ENCODE measurements around the gene TRIM33. TPM values are rescaled to one million over a fixed set of nuclear protein-coding genes. Genes with fewer than 3 reads are reported as not detected.
"Not testable (repeated sequence)": the region's sequence is repeated elsewhere in the genome, so short reads cannot be mapped to it uniquely, and the experiment has no call there.

Gene TRIM33
- polyA plus RNA-seq, 4 donors = 40.4 to 66.2 (median 54.8) TPM

GRCh38 chr1:114431026-114431425 lies 80.0 kb downstream of the TRIM33 start:
- no peak for DNase-seq (ENCODE audit: low read depth in 4 of 4, low spot score in 3 of 4)

DNA sequence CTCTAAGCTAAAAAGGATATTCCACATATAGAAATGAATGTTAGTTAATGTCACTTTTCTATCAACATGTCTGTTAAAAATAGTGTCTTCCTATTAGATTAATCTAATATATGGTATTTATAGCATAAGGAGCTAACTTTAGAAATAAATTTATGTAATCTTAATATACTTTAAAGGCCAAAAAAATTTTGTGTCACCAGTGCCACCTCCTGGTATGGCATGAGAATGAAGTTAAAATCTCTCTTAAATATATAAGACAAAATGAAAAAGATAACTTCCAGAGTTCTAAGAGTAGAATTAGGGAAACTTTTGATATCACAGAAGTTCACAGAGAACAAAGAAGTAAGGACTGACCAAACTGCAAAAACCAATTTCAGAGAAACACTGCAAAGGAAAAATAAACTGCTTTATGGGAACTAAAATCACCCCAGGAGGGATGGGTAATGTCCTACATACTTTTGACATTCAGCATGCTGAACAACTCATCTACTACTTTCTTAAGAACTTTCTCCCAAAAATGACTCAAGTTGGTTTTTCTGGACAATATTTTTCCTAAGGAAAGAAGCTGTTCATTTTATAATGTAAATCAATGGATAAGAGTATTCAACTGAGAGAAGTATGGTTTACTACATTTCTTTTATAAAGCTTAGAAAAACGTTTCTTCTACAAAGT lies 82.8 kb downstream of the TRIM33 start:
- DNase-seq (ENCODE audit: low read depth in 4 of 4, low spot score in 3 of 4) = no peak

DNA sequence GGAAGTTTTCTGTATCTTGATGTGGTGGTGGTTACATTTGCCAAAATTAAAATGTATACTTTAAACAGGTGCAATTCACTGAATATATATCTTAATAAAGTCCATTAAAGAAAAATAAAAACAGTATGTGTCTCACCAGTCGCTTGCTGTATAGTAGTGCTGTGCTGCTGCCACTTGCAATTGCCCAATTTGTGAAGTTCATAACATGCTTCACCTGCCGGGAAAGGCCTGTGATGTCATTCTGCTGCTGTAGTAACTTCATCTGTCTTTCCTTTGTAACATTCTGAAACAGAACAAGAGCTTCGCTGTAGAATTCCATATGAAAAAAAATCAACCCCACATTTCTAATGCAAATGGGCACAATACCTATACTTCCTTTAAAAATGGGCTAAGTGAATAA lies 83.4 kb downstream of the TRIM33 start:
- no peak for DNase-seq (ENCODE audit: low read depth in 4 of 4, low spot score in 3 of 4)

GRCh38 chr1:114423455-114423854 lies 87.5 kb downstream of the TRIM33 start:
- DNase-seq (ENCODE audit: low read depth in 4 of 4, low spot score in 3 of 4) = no peak

- DNase-seq (ENCODE audit: low read depth in 4 of 4, low spot score in 3 of 4) = not testable (repeated sequence)
These were observed 92.1 kb downstream of the TRIM33 start for GRCh38 chr1:114418948-114419347.

GRCh38 chr1:114397601-114398000 lies 113.4 kb downstream of the TRIM33 start:
- no peak for DNase-seq (ENCODE audit: low read depth in 4 of 4, low spot score in 3 of 4)

GRCh38 chr1:114395863-114396262 lies 115.1 kb downstream of the TRIM33 start:
- DNase-seq (ENCODE audit: low read depth in 4 of 4, low spot score in 3 of 4) = no peak

DNA sequence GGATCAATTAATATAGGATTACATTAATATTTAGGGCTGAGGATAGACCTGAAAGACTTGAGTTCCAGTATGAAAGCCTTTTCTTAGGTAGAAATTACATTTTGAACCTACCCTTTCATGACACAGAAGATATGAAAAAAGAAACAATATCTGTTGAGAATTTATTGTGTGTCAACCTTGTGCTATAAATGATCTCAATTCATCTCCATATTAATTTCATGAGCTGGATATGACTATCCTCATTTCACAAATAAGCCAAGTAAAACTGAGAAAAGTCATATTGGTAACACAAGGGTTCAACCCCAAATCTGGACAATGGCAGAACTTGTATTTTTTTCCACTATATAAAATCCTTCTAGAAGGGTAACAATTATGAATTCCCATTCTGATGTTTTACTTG lies 120.0 kb downstream of the TRIM33 start:
- DNase-seq (ENCODE audit: low read depth in 4 of 4, low spot score in 3 of 4) = no peak

DNA sequence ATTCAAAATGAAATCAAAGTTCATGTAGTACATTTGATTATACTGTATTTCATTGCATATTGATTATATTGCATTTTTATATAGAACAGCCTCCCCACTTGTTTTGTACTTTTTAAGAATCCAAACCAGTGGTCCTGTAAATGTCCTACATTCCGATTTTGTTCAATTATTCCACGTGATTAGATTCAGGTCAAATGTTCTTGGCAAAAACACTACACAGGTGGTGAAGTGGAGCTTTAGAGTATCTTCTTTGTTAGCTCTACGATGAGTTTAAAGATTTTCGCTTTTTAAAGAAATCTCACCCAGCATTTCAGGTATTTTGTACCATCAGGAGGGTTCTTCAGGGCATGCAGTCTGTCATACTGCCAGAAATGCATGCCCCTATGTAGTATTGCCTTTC lies 120.6 kb downstream of the TRIM33 start:
- DNase-seq (ENCODE audit: low read depth in 4 of 4, low spot score in 3 of 4) = no peak

- DNase-seq (ENCODE audit: low read depth in 4 of 4, low spot score in 3 of 4) = no peak
These were observed 122.5 kb downstream of the TRIM33 start for GRCh38 chr1:114388432-114389003.

- not testable (repeated sequence) for DNase-seq (ENCODE audit: low read depth in 4 of 4, low spot score in 3 of 4)
These were observed 123.4 kb downstream of the TRIM33 start for GRCh38 chr1:114387585-114387984.

DNA sequence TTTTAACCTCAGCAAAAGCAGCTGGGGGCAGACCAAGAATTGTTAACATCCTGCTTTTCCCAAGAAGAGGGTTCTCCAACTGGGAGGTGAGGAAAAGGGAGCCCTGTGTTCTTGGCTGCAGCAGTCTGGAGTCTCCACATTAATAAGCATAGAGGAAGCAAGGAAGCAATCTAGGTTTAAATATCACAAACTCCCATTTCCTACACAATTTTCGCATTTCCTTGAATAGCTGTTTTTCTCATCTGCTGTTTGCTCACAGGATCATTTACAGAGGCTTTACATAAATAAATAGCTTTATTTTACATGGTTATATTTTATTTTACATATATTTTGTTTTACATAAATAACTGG lies 124.0 kb downstream of the TRIM33 start:
- DNase-seq (ENCODE audit: low read depth in 4 of 4, low spot score in 3 of 4) = no peak

DNA sequence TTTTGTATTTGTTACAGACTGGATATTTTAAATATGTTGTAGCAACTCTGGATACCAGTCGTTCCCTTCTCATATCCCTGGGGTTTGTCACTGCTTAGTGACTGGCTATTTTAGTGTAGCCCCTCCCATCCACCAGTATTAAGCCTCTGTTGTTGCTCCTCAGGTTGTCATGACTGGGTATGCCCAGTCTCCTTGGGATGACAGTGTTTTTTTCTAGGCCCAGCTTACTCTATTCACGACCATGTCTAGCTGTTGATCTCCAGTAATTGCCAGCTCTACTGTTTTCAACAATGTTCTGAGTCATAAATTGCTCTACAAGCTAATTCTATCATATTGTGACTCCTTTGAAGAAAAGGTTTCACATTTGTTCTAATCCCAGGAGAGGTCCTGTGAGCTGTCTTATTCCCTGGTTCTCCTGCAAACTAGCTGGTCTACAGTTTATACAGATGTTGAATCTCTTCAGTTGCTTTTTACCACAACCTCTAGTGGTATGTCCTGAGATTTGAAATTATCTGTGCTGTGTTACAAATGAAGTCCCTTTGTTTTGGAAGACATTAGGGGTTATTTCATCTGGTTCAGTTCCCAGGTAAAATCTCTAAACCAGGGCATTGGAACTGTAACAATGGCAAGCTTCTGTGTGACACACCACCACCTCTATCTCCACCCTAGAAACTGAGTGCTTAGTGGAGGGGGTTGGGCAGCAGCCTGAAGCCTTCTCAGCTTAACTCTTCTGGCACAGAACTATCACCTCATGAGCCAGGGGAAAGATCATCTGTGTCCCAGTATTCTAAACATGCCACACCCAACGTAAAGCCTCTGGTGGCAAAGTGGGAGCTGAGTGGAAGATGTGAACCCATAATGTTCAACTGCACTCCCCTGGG lies 124.6 kb downstream of the TRIM33 start:
- DNase-seq (ENCODE audit: low read depth in 4 of 4, low spot score in 3 of 4) = no peak

GRCh38 chr1:114384922-114385321 lies 126.1 kb downstream of the TRIM33 start:
- DNase-seq (ENCODE audit: low read depth in 4 of 4, low spot score in 3 of 4) = no peak

DNA sequence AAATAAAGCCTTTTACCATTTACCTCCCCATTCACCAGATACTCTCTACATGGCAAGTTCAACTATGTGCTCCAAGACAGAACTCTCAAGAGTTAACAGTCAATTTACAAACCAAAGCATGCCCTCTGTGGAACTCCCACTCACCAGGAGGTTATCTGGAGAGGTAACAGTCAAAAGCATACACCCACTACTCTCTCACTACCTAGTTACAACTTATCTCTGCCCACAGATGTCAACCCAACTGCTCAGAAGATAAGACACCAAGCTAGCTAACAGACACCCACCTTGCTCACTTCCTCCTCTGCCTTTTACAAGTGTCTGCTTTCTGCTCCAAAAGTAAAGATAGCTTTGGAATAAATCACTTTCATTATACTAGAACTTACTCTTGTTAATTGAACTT lies 131.0 kb downstream of the TRIM33 start:
- no peak for DNase-seq (ENCODE audit: low read depth in 4 of 4, low spot score in 3 of 4)

GRCh38 chr1:114379358-114379757 lies 131.6 kb downstream of the TRIM33 start:
- DNase-seq (ENCODE audit: low read depth in 4 of 4, low spot score in 3 of 4) = no peak

GRCh38 chr1:114377356-114377755 lies 133.6 kb downstream of the TRIM33 start:
- DNase-seq (ENCODE audit: low read depth in 4 of 4, low spot score in 3 of 4) = no peak

- DNase-seq (ENCODE audit: low read depth in 4 of 4, low spot score in 3 of 4) = no peak
These were observed 141.1 kb downstream of the TRIM33 start for GRCh38 chr1:114369930-114370329.

DNA sequence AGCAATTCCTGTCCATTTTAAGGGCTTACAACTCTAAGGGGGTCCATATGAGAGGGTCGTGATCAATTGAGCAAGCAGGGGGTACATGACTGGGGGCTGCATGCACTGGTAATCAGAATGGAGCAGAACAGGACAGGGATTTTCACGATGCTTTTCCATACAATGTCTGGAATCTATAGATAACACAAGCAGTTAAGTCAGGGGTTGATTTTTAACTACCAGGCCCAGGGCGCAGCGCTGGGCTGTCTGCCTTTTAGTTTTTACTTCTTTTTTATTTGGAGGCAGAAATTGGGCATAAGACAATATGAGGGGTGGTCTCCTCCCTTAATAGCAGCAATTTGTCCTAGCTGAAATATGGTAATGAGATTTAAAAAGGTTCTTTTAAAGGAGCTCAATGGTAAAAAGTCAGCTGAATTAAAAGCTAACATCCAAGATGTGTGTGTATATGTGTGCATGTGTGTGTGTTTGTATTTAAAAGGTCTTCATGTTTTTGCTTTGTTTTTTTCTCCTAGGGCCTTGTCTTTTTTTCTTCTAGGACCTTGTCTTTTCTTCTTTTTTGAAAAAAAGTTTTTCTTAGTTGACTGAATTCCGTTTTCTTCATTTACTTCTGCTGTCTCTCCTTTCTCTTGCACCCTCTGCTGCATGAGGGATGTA lies 141.6 kb downstream of the TRIM33 start:
- not testable (repeated sequence) for DNase-seq (ENCODE audit: low read depth in 4 of 4, low spot score in 3 of 4)

GRCh38 chr1:114368560-114369255 lies 142.3 kb downstream of the TRIM33 start:
- no peak for DNase-seq (ENCODE audit: low read depth in 4 of 4, low spot score in 3 of 4)

DNA sequence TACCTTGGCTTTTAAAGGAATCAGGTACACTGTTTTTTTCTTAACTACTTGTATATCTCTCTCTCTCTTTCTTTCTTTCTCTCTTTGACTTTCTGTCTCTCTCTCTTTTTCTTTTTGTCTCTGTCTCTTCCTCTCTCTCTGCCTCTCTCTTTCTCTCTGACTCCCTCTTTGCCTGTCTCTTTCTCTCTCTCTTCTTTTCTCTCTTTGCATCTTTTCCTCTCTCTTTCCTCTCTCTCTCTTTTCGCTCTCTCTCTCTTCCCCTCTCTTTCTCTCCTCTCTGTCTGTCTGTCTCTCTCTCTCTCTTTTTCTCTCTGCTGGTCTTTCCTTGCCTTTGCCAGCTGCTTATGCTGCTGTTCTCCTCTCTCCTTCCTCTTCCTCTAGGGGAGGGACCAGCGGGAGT lies 143.2 kb downstream of the TRIM33 start:
- no peak for DNase-seq (ENCODE audit: low read depth in 4 of 4, low spot score in 3 of 4)
